Esophagus muscularis mucosa (tissue), 4 donors: Measurements from ENCODE around the gene PLXNA4. TPM values are rescaled to one million over a fixed set of nuclear protein-coding genes. Genes with fewer than 3 reads are reported as not detected.

ENCODE experiments used
- DNase-seq: peaks from one replicate; pipeline ENCODE4 v3.0.0-alpha.2; 2017; ENCODE audit errors: extremely low spot score
- H3K27ac ChIP-seq, 4 donors: fragments of 200-600 bp; sonication (generic); replicated peaks in 1 of 4; 1 replicate in 3 of 4; 2 replicates in 1 of 4; pipeline ENCODE4 v1.5.1; 2016 to 2019; ENCODE audit warnings: mild to moderate bottlenecking in 1 of 4
- H3K27me3 ChIP-seq, 4 donors: fragments of 200-600 bp; sonication (generic); one replicate each; pipeline versions ENCODE4 v1.5.1 to v1.6.0; 2016 to 2019
- H3K36me3 ChIP-seq, 4 donors: fragments of 200-600 bp; sonication (generic); one replicate each; pipeline ENCODE4 v1.5.1; 2016 to 2019
- H3K4me1 ChIP-seq, 4 donors: fragments of 200-600 bp; sonication (generic); one replicate each; pipeline ENCODE4 v1.5.1; 2016 to 2019
- H3K4me3 ChIP-seq, 4 donors: fragments of 200-600 bp; sonication (generic); 1 replicate in 2 of 4; 2 replicates in 2 of 4; pipeline ENCODE4 v1.5.1; 2016 to 2019; ENCODE audit warnings: mild to moderate bottlenecking in 4 of 4, moderate library complexity in 1 of 4
- H3K9me3 ChIP-seq, 4 donors: fragments of 200-600 bp; sonication (generic); 1 replicate in 3 of 4; 2 replicates in 1 of 4; pipeline ENCODE4 v1.5.1; 2016 to 2019
- EP300 ChIP-seq: sonication (generic); formaldehyde crosslinking; IDR thresholded peaks from one replicate; pipeline ENCODE4 v1.6.1; 2017; ENCODE audit warnings: antibody characterized with exemption
- POLR2A ChIP-seq: fragments of 450-650 bp; IDR thresholded peaks from one replicate; pipeline ENCODE4 v1.6.1; 2017; ENCODE audit warnings: antibody characterized with exemption, moderate library complexity, mild to moderate bottlenecking, low read depth
- POLR2AphosphoS5 ChIP-seq, 2 donors: sonication (generic); formaldehyde crosslinking; IDR thresholded peaks; one replicate each; pipeline ENCODE4 v1.6.1; 2017; ENCODE audit warnings: antibody characterized with exemption in 2 of 2
- WGBS: methylation state at CpG from one replicate; pipeline ENCODE4 v1.1.5; 2018; 5-methylcytosine and 5-hydroxymethylcytosine counted together
- intact Hi-C: fragments of 100-400 bp; cut with DNase I; formaldehyde crosslinking; loops from one replicate; pipeline ENCODE4 v1.15.1; 2023
- total RNA-seq, 4 donors: library from RNA; depleted of rRNA; stranded (reverse); fragments of >200 nt; gene quantifications; one replicate each; pipeline versions ENCODE4 v1.1.0 to v1.2.1, GENCODE V29; 2016
- TF ChIP-seq, protein P1 (sequence below), 3 experiments: fragments of 200-600 bp in 2 of 3; fragments of 450-650 bp in 1 of 3; sonication (generic) in 2 of 3; IDR thresholded peaks; one replicate each; pipeline ENCODE4 v1.5.1; 2017 to 2019; ENCODE audit warnings: antibody characterized with exemption in 3 of 3, mild to moderate bottlenecking in 2 of 3, moderate library complexity in 1 of 3

Gene PLXNA4
- total RNA-seq, 4 donors from 2014 or later: 5.0 to 9.5 (median 6.6) TPM

DNA sequence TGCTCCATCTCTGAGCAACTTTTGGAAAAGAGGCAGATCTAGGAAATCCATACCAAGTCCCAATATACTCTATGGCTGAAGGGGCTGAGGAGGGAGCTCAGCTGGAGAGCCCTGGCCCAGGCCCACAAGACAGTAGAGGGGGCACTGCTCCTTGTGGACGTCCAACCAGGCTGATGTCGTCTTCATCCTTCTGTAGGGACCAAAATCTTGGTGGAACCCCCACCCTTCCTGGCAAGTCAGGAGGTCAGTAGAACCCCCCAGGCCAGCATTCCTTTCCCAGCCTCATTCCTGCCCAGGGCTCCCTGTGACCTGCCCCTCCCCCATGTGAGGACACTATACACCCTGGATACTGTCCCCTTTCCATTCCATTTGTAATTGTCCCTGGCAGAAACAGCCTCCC lies 152.0 kb downstream of the PLXNA4 start:
- H3K4me3 ChIP-seq: no peak overlapping the region
- intact Hi-C loops: no loop called here
- WGBS: 90% methylated on average over 2 of the region's 2 CpGs
- no peaks in the 10 kb centered on the region for H3K36me3 ChIP-seq
- H3K9me3 ChIP-seq: no peaks in the 10 kb centered on the region
- no peak for DNase-seq
- TF ChIP-seq POLR2AphosphoS5 (IDR thresholded peaks at IDR 0.05) (no peak), POLR2A (no peak), EP300 (no peak)
- TF ChIP-seq, protein P1, sequence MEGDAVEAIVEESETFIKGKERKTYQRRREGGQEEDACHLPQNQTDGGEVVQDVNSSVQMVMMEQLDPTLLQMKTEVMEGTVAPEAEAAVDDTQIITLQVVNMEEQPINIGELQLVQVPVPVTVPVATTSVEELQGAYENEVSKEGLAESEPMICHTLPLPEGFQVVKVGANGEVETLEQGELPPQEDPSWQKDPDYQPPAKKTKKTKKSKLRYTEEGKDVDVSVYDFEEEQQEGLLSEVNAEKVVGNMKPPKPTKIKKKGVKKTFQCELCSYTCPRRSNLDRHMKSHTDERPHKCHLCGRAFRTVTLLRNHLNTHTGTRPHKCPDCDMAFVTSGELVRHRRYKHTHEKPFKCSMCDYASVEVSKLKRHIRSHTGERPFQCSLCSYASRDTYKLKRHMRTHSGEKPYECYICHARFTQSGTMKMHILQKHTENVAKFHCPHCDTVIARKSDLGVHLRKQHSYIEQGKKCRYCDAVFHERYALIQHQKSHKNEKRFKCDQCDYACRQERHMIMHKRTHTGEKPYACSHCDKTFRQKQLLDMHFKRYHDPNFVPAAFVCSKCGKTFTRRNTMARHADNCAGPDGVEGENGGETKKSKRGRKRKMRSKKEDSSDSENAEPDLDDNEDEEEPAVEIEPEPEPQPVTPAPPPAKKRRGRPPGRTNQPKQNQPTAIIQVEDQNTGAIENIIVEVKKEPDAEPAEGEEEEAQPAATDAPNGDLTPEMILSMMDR (IDR thresholded peaks at IDR 0.05): no peak
- H3K27me3 ChIP-seq: no peaks in the 10 kb centered on the region
- H3K27ac ChIP-seq: peak overlapping the region in 1 of 4 donors; percentile 49
- peaks cover 5 to 30% (median 24%) of the 10 kb centered on the region in 4 donors for H3K4me1 ChIP-seq

DNA sequence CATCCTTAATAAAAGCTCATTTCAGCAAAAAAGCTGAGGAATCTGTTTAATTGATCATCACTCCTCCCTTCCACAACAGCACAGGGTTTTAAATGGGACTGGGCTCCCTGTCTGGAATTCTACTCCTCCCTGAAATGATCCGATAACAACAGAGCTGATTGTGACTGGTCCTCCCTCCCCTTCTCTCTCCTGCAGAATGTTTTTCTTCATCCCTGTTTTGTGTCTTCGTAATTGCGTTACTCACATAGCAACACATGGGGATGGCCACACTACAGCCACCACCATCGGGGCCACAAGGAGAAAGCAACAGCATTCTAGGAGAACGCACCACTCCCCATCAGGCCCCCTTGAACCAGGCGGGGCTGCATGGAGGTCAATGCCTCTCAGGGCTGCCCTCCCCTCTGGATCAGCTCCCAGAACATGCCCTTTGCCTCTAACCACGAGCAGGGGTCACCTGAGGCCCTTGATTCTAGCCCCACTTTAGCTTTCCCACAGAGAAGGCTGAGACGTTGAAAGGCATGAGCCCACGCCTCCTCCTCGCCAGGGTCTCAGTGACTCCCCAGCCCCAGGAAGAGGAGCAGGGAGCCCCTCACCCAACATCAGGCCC lies 152.6 kb downstream of the PLXNA4 start:
- Histone ChIP-seq H3K4me1 (peaks cover 5 to 36% (median 29%) of the 10 kb centered on the region in 4 donors), H3K27ac (peak overlapping the region in 1 of 4 donors; percentile 49)

DNA sequence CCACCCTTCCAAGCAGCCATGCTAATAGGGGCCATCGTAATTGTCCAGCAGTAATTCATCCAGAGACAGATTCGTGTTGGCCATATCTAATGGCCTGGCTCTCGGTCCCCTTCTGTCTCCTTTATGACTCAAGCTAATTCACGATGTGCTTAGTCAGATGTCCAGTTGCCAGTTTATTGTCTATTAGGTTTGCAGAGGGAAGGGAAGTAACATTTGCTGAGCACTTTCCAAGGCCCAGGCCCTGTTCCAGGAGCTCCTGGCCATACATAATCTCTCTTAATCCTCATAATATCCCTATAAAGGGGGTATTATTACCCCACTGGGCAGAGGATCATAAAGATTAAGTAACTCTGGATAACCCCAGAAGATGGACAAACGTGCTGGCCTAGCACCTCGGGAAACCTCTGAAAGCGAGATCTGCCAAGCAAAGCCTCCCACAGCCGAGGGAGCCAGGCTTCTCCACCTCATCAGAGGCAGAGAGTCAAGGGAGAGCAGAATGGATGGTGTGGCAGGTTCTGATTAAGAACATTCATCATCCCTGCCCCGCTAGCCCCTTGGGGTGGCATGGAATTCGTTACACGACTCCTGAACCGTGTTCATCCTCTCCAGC lies 153.7 kb downstream of the PLXNA4 start:
- no peaks in the 10 kb centered on the region for H3K27me3 ChIP-seq
- 65% methylated on average over 12 of the region's 12 CpGs for WGBS

More for the DNA sequence above, 152.6 kb downstream of the PLXNA4 start:
- intact Hi-C loops: no loop called here
- WGBS: 82% methylated on average over 10 of the region's 10 CpGs
- H3K9me3 ChIP-seq: no peaks in the 10 kb centered on the region
- DNase-seq: no peak
- no peaks in the 10 kb centered on the region for H3K27me3 ChIP-seq
- H3K4me3 ChIP-seq: no peak overlapping the region
- TF ChIP-seq EP300: no peak
- TF ChIP-seq, protein P1 (IDR thresholded peaks at IDR 0.05): no peak
- no peak for TF ChIP-seq POLR2A
- no peak for TF ChIP-seq POLR2AphosphoS5 (IDR thresholded peaks at IDR 0.05)
- H3K36me3 ChIP-seq: no peaks in the 10 kb centered on the region

DNA sequence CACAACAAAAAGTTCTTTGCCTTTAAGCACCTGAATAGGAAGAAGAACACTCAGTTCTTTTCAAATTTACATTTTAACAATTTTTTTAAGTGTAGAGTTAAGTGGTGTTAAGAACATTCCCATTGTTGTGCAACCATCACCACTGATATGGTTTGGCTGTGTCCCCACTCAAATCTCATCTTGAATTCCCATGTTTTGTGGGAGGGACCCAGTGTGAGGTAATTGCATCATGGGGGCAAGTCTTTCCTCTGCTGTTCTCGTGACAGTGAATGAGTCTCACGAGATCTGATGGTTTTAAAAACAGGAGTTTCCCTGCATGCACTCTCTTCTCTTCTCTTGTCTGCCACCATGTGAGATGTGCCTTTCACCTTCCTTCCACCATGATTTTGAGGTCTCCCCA lies 155.7 kb downstream of the PLXNA4 start:
- Histone ChIP-seq H3K27me3 (no peaks in the 10 kb centered on the region), H3K9me3 (no peaks in the 10 kb centered on the region), H3K4me1 (peaks cover 5 to 41% (median 30%) of the 10 kb centered on the region in 4 donors), H3K27ac (no peak overlapping the region), H3K4me3 (no peak overlapping the region), H3K36me3 (no peaks in the 10 kb centered on the region)
- WGBS: 97% methylated on average over 2 of the region's 2 CpGs
- TF ChIP-seq POLR2A: no peak
- no peak for TF ChIP-seq EP300
- TF ChIP-seq, protein P1 (IDR thresholded peaks at IDR 0.05): no peak
- no peak for TF ChIP-seq POLR2AphosphoS5 (IDR thresholded peaks at IDR 0.05)
- no peak for DNase-seq
- intact Hi-C loops: no loop called here

More for the DNA sequence above, 153.7 kb downstream of the PLXNA4 start:
- peak overlapping the region in 2 of 4 donors; percentile 19 to 25 for H3K27ac ChIP-seq
- H3K36me3 ChIP-seq: no peaks in the 10 kb centered on the region
- H3K4me1 ChIP-seq: peaks cover 5 to 41% (median 30%) of the 10 kb centered on the region in 4 donors
- TF ChIP-seq EP300 (no peak), POLR2A (no peak), POLR2AphosphoS5 (IDR thresholded peaks at IDR 0.05) (no peak)
- TF ChIP-seq, protein P1 (IDR thresholded peaks at IDR 0.05): no peak
- H3K4me3 ChIP-seq: no peak overlapping the region
- H3K9me3 ChIP-seq: no peaks in the 10 kb centered on the region
- DNase-seq: no peak
- intact Hi-C loops: no loop called here
